ENCODE measurements around the gene NCAPG2.
"Not testable (repeated sequence)": the region's sequence is repeated elsewhere in the genome, so short reads cannot be mapped to it uniquely, and the experiment has no call there.

The NCAPG2 gene

GRCh38 chr7:158695056-158695455 lies 9.5 kb downstream of the NCAPG2 start:
- peak overlapping the region; percentile 45 for H3K27ac Mint-ChIP-seq
- peaks cover 6% of the 10 kb centered on the region for H3K4me1 Mint-ChIP-seq (ENCODE audit: low read depth)
- no peaks in the 10 kb centered on the region for H3K27me3 Mint-ChIP-seq
- H3K4me3 Mint-ChIP-seq = no peak overlapping the region
- H3K9me3 Mint-ChIP-seq = no peaks in the 10 kb centered on the region
- intact Hi-C loops (cut with micrococcal nuclease) = loop anchor here (5.0 kb wide), 1 partner anchor 47 kb away; no protein-coding TSS in a partner anchor
- peaks cover 6% of the 10 kb centered on the region for H3K36me3 Mint-ChIP-seq (ENCODE audit: low read depth)

- no peaks in the 10 kb centered on the region for H3K9me3 Mint-ChIP-seq
- no peak overlapping the region for H3K4me3 Mint-ChIP-seq
- peaks cover 6% of the 10 kb centered on the region for H3K36me3 Mint-ChIP-seq (ENCODE audit: low read depth)
- H3K27ac Mint-ChIP-seq = no peak overlapping the region
- intact Hi-C loops (cut with micrococcal nuclease) = loop anchor here (5.0 kb wide), 1 partner anchor 48 kb away; no protein-coding TSS in a partner anchor
- no peaks in the 10 kb centered on the region for H3K27me3 Mint-ChIP-seq
- peaks cover 6% of the 10 kb centered on the region for H3K4me1 Mint-ChIP-seq (ENCODE audit: low read depth)
Observed at GRCh38 chr7:158694650-158695049, 10.0 kb downstream of the NCAPG2 start.

GRCh38 chr7:158689488-158689887 lies 15.1 kb downstream of the NCAPG2 start:
- no peak overlapping the region for H3K4me3 Mint-ChIP-seq
- H3K27ac Mint-ChIP-seq = no peak overlapping the region
- peaks cover 24% of the 10 kb centered on the region for H3K36me3 Mint-ChIP-seq (ENCODE audit: low read depth)
- H3K27me3 Mint-ChIP-seq = no peaks in the 10 kb centered on the region
- H3K9me3 Mint-ChIP-seq = no peaks in the 10 kb centered on the region
- intact Hi-C loops (cut with micrococcal nuclease) = no loop called here
- no peaks in the 10 kb centered on the region for H3K4me1 Mint-ChIP-seq (ENCODE audit: low read depth)

- intact Hi-C loops (cut with micrococcal nuclease) = no loop called here
- H3K27me3 Mint-ChIP-seq = no peaks in the 10 kb centered on the region
- peaks cover 29% of the 10 kb centered on the region for H3K36me3 Mint-ChIP-seq (ENCODE audit: low read depth)
- no peak overlapping the region for H3K27ac Mint-ChIP-seq
- no peaks in the 10 kb centered on the region for H3K9me3 Mint-ChIP-seq
- no peaks in the 10 kb centered on the region for H3K4me1 Mint-ChIP-seq (ENCODE audit: low read depth)
- no peak overlapping the region for H3K4me3 Mint-ChIP-seq
Observed at GRCh38 chr7:158687406-158687805, 17.2 kb downstream of the NCAPG2 start.

- Mint-ChIP-seq H3K9me3 (no peaks in the 10 kb centered on the region), H3K36me3 (ENCODE audit: low read depth) (peaks cover 23% of the 10 kb centered on the region), H3K4me3 (no peak overlapping the region), H3K27ac (no peak overlapping the region), H3K4me1 (ENCODE audit: low read depth) (no peaks in the 10 kb centered on the region), H3K27me3 (no peaks in the 10 kb centered on the region)
- intact Hi-C loops (cut with micrococcal nuclease) = no loop called here
Observed at GRCh38 chr7:158685693-158686092, 18.9 kb downstream of the NCAPG2 start.

GRCh38 chr7:158684329-158684728 lies 20.3 kb downstream of the NCAPG2 start:
- Mint-ChIP-seq H3K27ac (no peak overlapping the region), H3K4me3 (no peak overlapping the region), H3K36me3 (ENCODE audit: low read depth) (peaks cover 35% of the 10 kb centered on the region), H3K4me1 (ENCODE audit: low read depth) (no peaks in the 10 kb centered on the region), H3K9me3 (no peaks in the 10 kb centered on the region), H3K27me3 (no peaks in the 10 kb centered on the region)
- intact Hi-C loops (cut with micrococcal nuclease) = no loop called here

- Mint-ChIP-seq H3K9me3 (no peaks in the 10 kb centered on the region), H3K36me3 (ENCODE audit: low read depth) (peaks cover 37% of the 10 kb centered on the region), H3K4me3 (no peak overlapping the region), H3K27me3 (no peaks in the 10 kb centered on the region), H3K27ac (no peak overlapping the region), H3K4me1 (ENCODE audit: low read depth) (no peaks in the 10 kb centered on the region)
- intact Hi-C loops (cut with micrococcal nuclease) = no loop called here
Observed at GRCh38 chr7:158683541-158683940, 21.1 kb downstream of the NCAPG2 start.

- H3K36me3 Mint-ChIP-seq (ENCODE audit: low read depth) = peaks cover 35% of the 10 kb centered on the region
- no peaks in the 10 kb centered on the region for H3K4me1 Mint-ChIP-seq (ENCODE audit: low read depth)
- no peak overlapping the region for H3K27ac Mint-ChIP-seq
- no peaks in the 10 kb centered on the region for H3K27me3 Mint-ChIP-seq
- H3K4me3 Mint-ChIP-seq = no peak overlapping the region
- intact Hi-C loops (cut with micrococcal nuclease) = no loop called here
- no peaks in the 10 kb centered on the region for H3K9me3 Mint-ChIP-seq
Observed at GRCh38 chr7:158682456-158682855, 22.1 kb downstream of the NCAPG2 start.

GRCh38 chr7:158680754-158681153 lies 23.9 kb downstream of the NCAPG2 start:
- no peak overlapping the region for H3K27ac Mint-ChIP-seq
- no peaks in the 10 kb centered on the region for H3K4me1 Mint-ChIP-seq (ENCODE audit: low read depth)
- H3K27me3 Mint-ChIP-seq = no peaks in the 10 kb centered on the region
- no peaks in the 10 kb centered on the region for H3K9me3 Mint-ChIP-seq
- intact Hi-C loops (cut with micrococcal nuclease) = no loop called here
- H3K4me3 Mint-ChIP-seq = no peak overlapping the region
- peaks cover 48% of the 10 kb centered on the region for H3K36me3 Mint-ChIP-seq (ENCODE audit: low read depth)

GRCh38 chr7:158676906-158677305 lies 27.7 kb downstream of the NCAPG2 start:
- H3K4me3 Mint-ChIP-seq = no peak overlapping the region
- no peaks in the 10 kb centered on the region for H3K9me3 Mint-ChIP-seq
- peaks cover 7% of the 10 kb centered on the region for H3K4me1 Mint-ChIP-seq (ENCODE audit: low read depth)
- peaks cover 56% of the 10 kb centered on the region for H3K36me3 Mint-ChIP-seq (ENCODE audit: low read depth)
- intact Hi-C loops (cut with micrococcal nuclease) = no loop called here
- H3K27ac Mint-ChIP-seq = no peak overlapping the region
- no peaks in the 10 kb centered on the region for H3K27me3 Mint-ChIP-seq

- Mint-ChIP-seq H3K9me3 (no peaks in the 10 kb centered on the region), H3K36me3 (ENCODE audit: low read depth) (peaks cover 60% of the 10 kb centered on the region), H3K27me3 (no peaks in the 10 kb centered on the region), H3K4me3 (no peak overlapping the region), H3K4me1 (ENCODE audit: low read depth) (peaks cover 7% of the 10 kb centered on the region), H3K27ac (no peak overlapping the region)
- intact Hi-C loops (cut with micrococcal nuclease) = no loop called here
Observed at GRCh38 chr7:158676171-158676840, 28.3 kb downstream of the NCAPG2 start.

GRCh38 chr7:158672975-158673374 lies 31.6 kb downstream of the NCAPG2 start:
- H3K4me1 Mint-ChIP-seq (ENCODE audit: low read depth) = peaks cover 7% of the 10 kb centered on the region
- H3K27ac Mint-ChIP-seq = peak overlapping the region; percentile 5
- intact Hi-C loops (cut with micrococcal nuclease) = no loop called here

GRCh38 chr7:158668086-158668485 lies 36.5 kb downstream of the NCAPG2 start:
- H3K4me1 Mint-ChIP-seq (ENCODE audit: low read depth); H3K9me3 Mint-ChIP-seq; H3K27me3 Mint-ChIP-seq; H3K4me3 Mint-ChIP-seq; H3K27ac Mint-ChIP-seq; intact Hi-C loops (cut with micrococcal nuclease): not testable (repeated sequence)
- peaks cover 55% of the 10 kb centered on the region for H3K36me3 Mint-ChIP-seq (ENCODE audit: low read depth)

More at GRCh38 chr7:158672975-158673374, 31.6 kb downstream of the NCAPG2 start:
- Mint-ChIP-seq H3K27me3 (no peaks in the 10 kb centered on the region), H3K36me3 (ENCODE audit: low read depth) (peaks cover 50% of the 10 kb centered on the region), H3K9me3 (no peaks in the 10 kb centered on the region), H3K4me3 (no peak overlapping the region)

- H3K27ac Mint-ChIP-seq; H3K4me3 Mint-ChIP-seq; H3K27me3 Mint-ChIP-seq; intact Hi-C loops (cut with micrococcal nuclease); H3K4me1 Mint-ChIP-seq (ENCODE audit: low read depth); H3K9me3 Mint-ChIP-seq: not testable (repeated sequence)
- peaks cover 56% of the 10 kb centered on the region for H3K36me3 Mint-ChIP-seq (ENCODE audit: low read depth)
Observed at GRCh38 chr7:158666966-158667678, 37.5 kb downstream of the NCAPG2 start.

Data from dendritic cell treated with granulocyte-macrophage colony-stimulating factor and Interleukin-4, amounts not matched to agents 40 ng/mL and 50 ng/mL, for 4 days (primary cell).